Measurements from ENCODE around the gene RPS19. TPM values are rescaled to one million over a fixed set of nuclear protein-coding genes. Genes with fewer than 3 reads are reported as not detected.

Gene RPS19
- total and polyA plus RNA-seq, 9 donors, result 2,442 to 4,411 (median 2,569) TPM

DNA sequence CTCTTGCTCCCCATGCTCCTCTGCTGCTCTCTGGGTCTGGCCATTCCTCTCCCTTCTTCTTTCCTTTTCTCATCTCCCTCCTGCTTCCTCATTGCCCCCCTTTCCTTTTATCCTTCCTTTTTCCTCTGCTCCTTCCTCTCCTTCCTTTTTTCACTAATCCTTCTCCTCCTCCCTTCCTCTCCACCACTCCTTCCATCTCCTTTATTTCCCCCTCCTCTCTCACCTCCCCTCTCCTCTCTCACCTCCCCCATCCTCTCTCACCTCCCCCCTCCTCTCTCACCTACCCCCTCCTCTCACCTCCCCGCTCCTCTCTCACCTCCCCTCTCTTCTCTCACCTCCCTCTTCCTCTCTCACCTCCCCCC lies 36.5 kb downstream of the RPS19 start:
- no peak for DNase-seq
- H3K36me3 ChIP-seq (ENCODE audit: control insufficient read depth, insufficient read depth, low read length), result peaks cover 64% of the 10 kb centered on the region
- no peaks in the 10 kb centered on the region for H3K27me3 ChIP-seq (ENCODE audit: control insufficient read depth, insufficient read depth, low read length)
- no peaks in the 10 kb centered on the region for H3K9me3 ChIP-seq (replicated peaks; ENCODE audit: control insufficient read depth, low read depth, low read length)
- no peaks in the 10 kb centered on the region for H3K4me1 ChIP-seq (ENCODE audit: control insufficient read depth, insufficient read depth, low read length)
- H3K4me3 ChIP-seq (ENCODE audit: low read length), result no peak overlapping the region
- WGBS (ENCODE audit: insufficient coverage), result no CpG with 5 or more reads among the region's 1 CpG
- H3K27ac ChIP-seq (ENCODE audit: low read length), result no peak overlapping the region

DNA sequence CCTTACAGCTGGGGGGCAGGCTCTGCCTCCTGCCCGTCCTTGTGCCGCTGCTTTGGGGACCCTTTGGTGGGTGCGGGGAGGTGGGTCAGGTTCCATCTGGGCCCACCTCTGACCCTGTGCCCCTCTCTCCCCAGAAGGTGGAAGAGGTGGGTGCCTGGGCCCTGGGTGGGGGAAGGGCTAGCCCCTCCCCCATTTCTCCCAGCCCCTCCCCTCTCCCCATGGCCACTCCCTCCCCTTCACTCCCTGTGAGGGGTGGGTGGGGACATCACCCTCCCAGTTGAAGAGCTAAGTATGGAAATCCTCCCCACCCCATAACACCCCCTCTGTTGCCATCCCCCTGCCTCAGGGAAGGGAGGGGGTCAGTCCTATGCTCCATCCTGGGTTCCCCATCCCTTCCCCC lies 37.1 kb downstream of the RPS19 start:
- no peaks in the 10 kb centered on the region for H3K27me3 ChIP-seq (ENCODE audit: control insufficient read depth, insufficient read depth, low read length)
- H3K4me3 ChIP-seq (ENCODE audit: low read length), result no peak overlapping the region
- WGBS (ENCODE audit: insufficient coverage), result no CpG with 5 or more reads among the region's 3 CpGs
- H3K4me1 ChIP-seq (ENCODE audit: control insufficient read depth, insufficient read depth, low read length), result no peaks in the 10 kb centered on the region
- no peak overlapping the region for H3K27ac ChIP-seq (ENCODE audit: low read length)
- peaks cover 67% of the 10 kb centered on the region for H3K36me3 ChIP-seq (ENCODE audit: control insufficient read depth, insufficient read depth, low read length)
- DNase-seq, result no peak
- no peaks in the 10 kb centered on the region for H3K9me3 ChIP-seq (replicated peaks; ENCODE audit: control insufficient read depth, low read depth, low read length)

DNA sequence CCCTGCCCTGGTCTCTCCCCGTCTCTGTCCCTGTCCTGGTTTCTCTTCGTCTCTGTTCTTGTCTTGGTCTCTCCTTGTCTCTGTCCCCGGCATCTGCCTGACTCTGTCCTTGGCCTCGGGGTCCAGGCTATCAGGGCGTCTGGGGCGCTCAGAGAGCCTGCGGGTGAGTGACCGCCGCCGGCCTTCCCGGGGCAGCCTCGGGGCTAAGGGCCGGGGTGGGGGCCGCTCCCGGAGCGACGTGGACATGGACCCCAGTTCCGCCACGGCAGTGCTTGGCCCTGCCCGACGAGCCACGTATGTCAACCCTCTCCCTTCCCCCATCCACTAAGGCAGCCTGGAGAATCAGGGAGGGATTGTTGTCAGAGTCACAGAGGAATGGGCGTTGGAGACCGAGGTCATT lies 37.8 kb downstream of the RPS19 start:
- H3K36me3 ChIP-seq (ENCODE audit: control insufficient read depth, insufficient read depth, low read length), result peaks cover 67% of the 10 kb centered on the region

DNA sequence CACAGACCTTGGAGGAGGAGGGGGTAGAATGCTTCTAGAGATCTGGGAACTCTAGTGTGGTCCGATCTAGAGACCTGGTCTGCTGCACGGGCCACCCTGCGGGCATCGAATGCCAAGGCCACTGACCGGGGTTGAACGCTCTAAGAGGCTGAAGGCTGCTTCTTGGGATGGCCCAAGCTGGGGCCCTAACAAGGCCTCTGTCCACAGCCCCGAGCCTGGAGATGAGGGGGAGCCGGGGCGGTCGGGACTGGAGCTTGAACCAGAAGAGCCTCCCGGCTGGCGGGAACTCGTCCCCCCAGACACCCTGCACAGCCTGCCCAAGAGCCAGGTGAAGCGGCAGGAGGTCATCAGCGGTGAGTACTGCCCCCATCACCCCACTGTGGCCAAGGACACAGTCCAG lies 38.2 kb downstream of the RPS19 start:
- no peak for DNase-seq
- Histone ChIP-seq H3K27ac (ENCODE audit: low read length) (no peak overlapping the region), H3K4me3 (ENCODE audit: low read length) (no peak overlapping the region), H3K4me1 (ENCODE audit: control insufficient read depth, insufficient read depth, low read length) (no peaks in the 10 kb centered on the region), H3K27me3 (ENCODE audit: control insufficient read depth, insufficient read depth, low read length) (no peaks in the 10 kb centered on the region), H3K9me3 (replicated peaks; ENCODE audit: control insufficient read depth, low read depth, low read length) (no peaks in the 10 kb centered on the region), H3K36me3 (ENCODE audit: control insufficient read depth, insufficient read depth, low read length) (peaks cover 68% of the 10 kb centered on the region)
- WGBS (ENCODE audit: insufficient coverage), result 90% methylated on average over 14 of the region's 15 CpGs

More for the DNA sequence above, 37.8 kb downstream of the RPS19 start:
- Histone ChIP-seq H3K9me3 (replicated peaks; ENCODE audit: control insufficient read depth, low read depth, low read length) (no peaks in the 10 kb centered on the region), H3K27me3 (ENCODE audit: control insufficient read depth, insufficient read depth, low read length) (no peaks in the 10 kb centered on the region), H3K4me1 (ENCODE audit: control insufficient read depth, insufficient read depth, low read length) (no peaks in the 10 kb centered on the region), H3K27ac (ENCODE audit: low read length) (no peak overlapping the region), H3K4me3 (ENCODE audit: low read length) (no peak overlapping the region)
- 86% methylated on average over 12 of the region's 24 CpGs for WGBS (ENCODE audit: insufficient coverage)
- DNase-seq, result no peak

DNA sequence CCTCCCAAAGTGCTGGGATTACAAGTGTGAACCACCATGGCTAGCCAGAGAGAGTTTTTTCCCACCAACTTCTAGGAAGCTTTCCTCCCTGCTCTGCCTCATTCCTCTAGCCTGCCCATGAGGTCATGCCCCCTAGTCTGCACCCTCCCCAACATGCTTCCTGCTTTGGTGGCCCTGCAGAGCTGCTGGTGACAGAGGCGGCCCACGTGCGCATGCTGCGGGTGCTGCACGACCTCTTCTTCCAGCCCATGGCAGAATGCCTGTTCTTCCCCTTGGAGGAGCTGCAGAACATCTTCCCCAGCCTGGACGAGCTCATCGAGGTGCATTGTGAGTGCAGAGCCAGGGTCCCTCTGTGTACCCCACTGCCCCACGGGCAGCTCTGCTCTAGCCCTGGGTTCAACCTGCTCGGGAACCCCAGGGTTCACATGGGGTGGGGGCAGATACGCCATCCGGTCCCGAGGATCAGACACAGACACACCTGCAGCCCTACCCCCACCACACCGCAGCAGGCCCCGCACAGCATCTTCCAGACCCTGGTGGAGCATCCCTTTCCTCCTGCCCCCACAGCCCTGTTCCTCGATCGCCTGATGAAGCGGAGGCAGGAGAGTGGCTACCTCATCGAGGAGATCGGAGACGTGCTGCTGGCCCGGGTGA lies 41.8 kb downstream of the RPS19 start:
- Histone ChIP-seq H3K27me3 (ENCODE audit: control insufficient read depth, insufficient read depth, low read length) (no peaks in the 10 kb centered on the region), H3K27ac (ENCODE audit: low read length) (no peak overlapping the region), H3K4me3 (ENCODE audit: low read length) (no peak overlapping the region), H3K9me3 (replicated peaks; ENCODE audit: control insufficient read depth, low read depth, low read length) (no peaks in the 10 kb centered on the region), H3K36me3 (ENCODE audit: control insufficient read depth, insufficient read depth, low read length) (peaks cover 81% of the 10 kb centered on the region), H3K4me1 (ENCODE audit: control insufficient read depth, insufficient read depth, low read length) (no peaks in the 10 kb centered on the region)
- WGBS (ENCODE audit: insufficient coverage), result 93% methylated on average over 20 of the region's 21 CpGs
- DNase-seq, result no peak

DNA sequence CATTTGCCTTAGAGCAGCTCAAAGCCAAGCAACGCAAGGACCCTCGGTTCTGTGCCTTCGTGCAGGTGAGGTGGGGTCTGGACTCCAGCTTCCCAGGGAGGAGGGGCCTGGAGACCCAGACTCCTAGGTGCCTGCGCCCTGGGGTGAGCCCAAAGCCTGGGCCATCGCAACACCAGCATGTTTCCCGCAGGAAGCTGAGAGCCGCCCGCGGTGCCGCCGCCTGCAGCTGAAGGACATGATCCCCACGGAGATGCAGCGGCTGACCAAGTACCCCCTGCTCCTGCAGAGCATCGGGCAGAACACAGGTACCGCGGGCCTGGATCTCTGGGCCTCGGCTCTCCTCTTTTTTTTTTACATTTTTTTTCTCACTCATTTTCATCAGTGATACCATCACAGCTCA lies 42.5 kb downstream of the RPS19 start:
- WGBS (ENCODE audit: insufficient coverage), result 95% methylated on average over 17 of the region's 17 CpGs
- H3K36me3 ChIP-seq (ENCODE audit: control insufficient read depth, insufficient read depth, low read length), result peaks cover 86% of the 10 kb centered on the region
- no peaks in the 10 kb centered on the region for H3K9me3 ChIP-seq (replicated peaks; ENCODE audit: control insufficient read depth, low read depth, low read length)
- no peaks in the 10 kb centered on the region for H3K27me3 ChIP-seq (ENCODE audit: control insufficient read depth, insufficient read depth, low read length)
- no peak overlapping the region for H3K4me3 ChIP-seq (ENCODE audit: low read length)
- no peak overlapping the region for H3K27ac ChIP-seq (ENCODE audit: low read length)
- H3K4me1 ChIP-seq (ENCODE audit: control insufficient read depth, insufficient read depth, low read length), result no peaks in the 10 kb centered on the region
- no peak for DNase-seq

DNA sequence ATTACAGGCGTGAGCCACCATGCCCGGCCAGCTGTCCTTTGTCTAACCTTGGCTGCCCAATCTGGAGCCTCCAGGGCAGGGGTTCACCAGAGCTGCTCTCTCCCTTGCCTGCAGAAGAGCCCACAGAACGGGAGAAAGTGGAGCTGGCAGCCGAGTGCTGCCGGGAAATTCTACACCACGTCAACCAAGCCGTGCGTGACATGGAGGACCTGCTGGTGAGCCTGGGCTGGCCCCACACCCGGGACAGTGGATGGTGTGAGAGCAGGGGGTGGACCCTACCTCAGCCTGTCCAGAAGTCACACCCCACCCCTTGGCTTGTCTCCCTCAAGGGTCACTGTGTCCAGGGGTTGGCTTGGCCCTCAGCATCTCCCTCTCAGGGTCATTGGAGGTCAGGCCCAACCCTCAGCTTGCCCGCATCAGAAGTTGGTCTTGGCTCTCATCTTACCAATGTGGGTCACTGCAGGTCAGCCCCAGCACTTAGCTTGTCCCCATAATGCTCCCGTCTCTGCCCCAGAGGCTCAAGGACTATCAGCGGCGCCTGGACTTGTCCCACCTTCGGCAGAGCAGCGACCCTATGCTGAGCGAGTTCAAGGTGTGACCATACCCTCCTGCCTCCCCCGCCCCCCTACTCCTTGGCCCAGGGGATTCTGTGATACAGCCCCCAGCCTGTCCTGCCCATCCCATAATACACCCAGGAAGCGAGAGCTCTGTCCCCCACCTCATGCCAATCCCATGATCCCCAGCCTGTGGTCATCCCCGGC lies 43.3 kb downstream of the RPS19 start:
- H3K36me3 ChIP-seq (ENCODE audit: control insufficient read depth, insufficient read depth, low read length), result peaks cover 78% of the 10 kb centered on the region
- no peak for DNase-seq
- WGBS (ENCODE audit: insufficient coverage), result 79% methylated on average over 13 of the region's 19 CpGs
- H3K27ac ChIP-seq (ENCODE audit: low read length), result no peak overlapping the region
- H3K27me3 ChIP-seq (ENCODE audit: control insufficient read depth, insufficient read depth, low read length), result no peaks in the 10 kb centered on the region
- no peaks in the 10 kb centered on the region for H3K4me1 ChIP-seq (ENCODE audit: control insufficient read depth, insufficient read depth, low read length)
- H3K9me3 ChIP-seq (replicated peaks; ENCODE audit: control insufficient read depth, low read depth, low read length), result no peaks in the 10 kb centered on the region
- H3K4me3 ChIP-seq (ENCODE audit: low read length), result no peak overlapping the region

DNA sequence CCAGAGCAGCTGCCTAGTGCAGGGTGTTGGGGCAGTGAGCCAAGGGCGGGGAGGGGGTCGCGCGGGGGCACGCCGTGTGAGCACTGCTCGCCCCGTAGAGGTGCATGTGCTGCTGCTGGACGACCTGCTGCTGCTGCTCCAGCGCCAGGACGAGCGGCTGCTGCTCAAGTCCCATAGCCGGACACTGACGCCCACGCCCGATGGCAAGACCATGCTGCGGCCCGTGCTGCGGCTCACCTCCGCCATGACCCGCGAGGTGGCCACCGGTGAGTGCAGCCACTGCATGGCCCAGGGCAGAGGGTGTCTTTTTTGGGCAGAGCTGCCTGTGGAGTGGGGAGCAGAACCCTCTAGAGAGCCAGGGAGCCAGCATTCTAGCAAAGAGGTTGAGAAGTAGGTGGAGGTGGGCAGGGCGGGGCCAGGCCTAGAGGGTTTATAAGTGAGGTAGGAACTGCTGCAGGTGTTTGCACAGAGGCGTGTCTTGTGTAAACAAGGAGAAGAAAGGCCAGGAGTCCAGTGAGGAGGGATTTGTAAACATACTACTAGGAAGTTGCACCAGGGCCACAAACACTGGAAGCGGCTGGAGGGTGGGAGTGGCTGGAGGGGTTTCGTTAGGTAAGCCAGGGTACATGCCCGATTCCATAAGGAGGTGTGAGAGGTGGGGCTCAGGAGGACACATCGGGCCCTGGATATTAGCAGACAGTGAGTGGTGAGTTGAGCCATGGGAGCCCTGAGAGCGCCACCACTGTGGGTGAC lies 44.2 kb downstream of the RPS19 start:
- peaks cover 71% of the 10 kb centered on the region for H3K36me3 ChIP-seq (ENCODE audit: control insufficient read depth, insufficient read depth, low read length)
- H3K9me3 ChIP-seq (replicated peaks; ENCODE audit: control insufficient read depth, low read depth, low read length), result no peaks in the 10 kb centered on the region
- no peak overlapping the region for H3K27ac ChIP-seq (ENCODE audit: low read length)
- peaks cover 5% of the 10 kb centered on the region for H3K27me3 ChIP-seq (ENCODE audit: control insufficient read depth, insufficient read depth, low read length)
- H3K4me1 ChIP-seq (ENCODE audit: control insufficient read depth, insufficient read depth, low read length), result no peaks in the 10 kb centered on the region
- no peak for DNase-seq
- no peak overlapping the region for H3K4me3 ChIP-seq (ENCODE audit: low read length)
- 88% methylated on average over 29 of the region's 30 CpGs for WGBS (ENCODE audit: insufficient coverage)

DNA sequence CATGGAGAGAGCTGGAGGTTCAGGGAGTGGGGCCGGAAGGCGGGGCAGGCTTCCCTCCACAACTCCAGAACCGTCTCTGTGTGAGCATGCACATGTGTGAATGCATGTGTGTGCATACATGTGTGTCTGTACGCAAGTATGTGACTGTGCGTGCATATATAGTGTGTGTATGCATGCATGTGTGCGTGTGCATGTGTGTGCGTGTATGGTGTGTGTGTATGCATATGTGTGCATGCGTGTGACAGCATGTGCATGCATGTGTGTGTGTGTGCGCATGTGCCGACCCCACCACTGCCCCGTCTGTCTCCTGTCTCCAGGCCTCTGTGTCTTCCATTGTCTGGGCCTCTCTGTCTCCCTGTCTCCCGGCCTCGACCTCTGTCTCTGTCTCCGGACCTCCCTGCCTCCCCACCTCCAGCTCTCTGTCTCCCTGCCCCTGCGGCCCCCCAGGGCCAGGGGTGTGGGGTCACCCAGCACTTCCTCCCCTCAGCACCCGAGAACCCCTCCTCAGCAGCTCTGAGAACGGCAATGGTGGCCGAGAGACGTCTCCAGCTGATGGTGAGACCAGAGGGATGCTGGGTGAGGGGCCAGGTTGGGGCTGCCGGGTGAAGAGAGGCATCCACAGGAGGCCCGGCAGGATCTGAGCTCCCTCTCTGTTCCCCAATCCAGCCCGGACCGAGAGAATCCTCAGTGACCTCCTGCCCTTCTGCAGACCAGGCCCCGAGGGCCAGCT lies 45.4 kb downstream of the RPS19 start:
- H3K36me3 ChIP-seq (ENCODE audit: control insufficient read depth, insufficient read depth, low read length), result peaks cover 64% of the 10 kb centered on the region
- no peak overlapping the region for H3K27ac ChIP-seq (ENCODE audit: low read length)
- no peak for DNase-seq
- no peaks in the 10 kb centered on the region for H3K9me3 ChIP-seq (replicated peaks; ENCODE audit: control insufficient read depth, low read depth, low read length)
- no peaks in the 10 kb centered on the region for H3K4me1 ChIP-seq (ENCODE audit: control insufficient read depth, insufficient read depth, low read length)
- peaks cover 14% of the 10 kb centered on the region for H3K27me3 ChIP-seq (ENCODE audit: control insufficient read depth, insufficient read depth, low read length)
- no peak overlapping the region for H3K4me3 ChIP-seq (ENCODE audit: low read length)
- WGBS (ENCODE audit: insufficient coverage), result 82% methylated on average over 14 of the region's 24 CpGs

DNA sequence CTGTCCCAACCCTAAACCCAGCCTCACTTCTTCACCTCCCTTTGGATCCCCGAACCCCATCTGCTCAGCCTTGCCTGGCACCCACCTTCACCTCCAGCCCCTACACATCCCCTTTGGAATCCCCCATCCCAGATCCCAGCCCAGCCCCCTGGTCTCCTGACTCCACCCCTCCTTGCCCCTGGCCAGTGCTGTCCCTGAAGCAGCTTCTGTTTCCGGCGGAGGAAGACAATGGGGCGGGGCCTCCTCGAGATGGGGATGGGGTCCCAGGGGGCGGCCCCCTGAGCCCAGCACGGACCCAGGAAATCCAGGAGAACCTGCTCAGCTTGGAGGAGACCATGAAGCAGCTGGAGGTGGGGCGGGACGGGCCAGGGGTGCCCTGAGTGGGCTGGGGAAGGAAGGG lies 46.2 kb downstream of the RPS19 start:
- Histone ChIP-seq H3K27me3 (ENCODE audit: control insufficient read depth, insufficient read depth, low read length) (peaks cover 22% of the 10 kb centered on the region), H3K4me3 (ENCODE audit: low read length) (no peak overlapping the region), H3K9me3 (replicated peaks; ENCODE audit: control insufficient read depth, low read depth, low read length) (no peaks in the 10 kb centered on the region), H3K27ac (ENCODE audit: low read length) (no peak overlapping the region), H3K4me1 (ENCODE audit: control insufficient read depth, insufficient read depth, low read length) (no peaks in the 10 kb centered on the region), H3K36me3 (ENCODE audit: control insufficient read depth, insufficient read depth, low read length) (peaks cover 62% of the 10 kb centered on the region)
- WGBS (ENCODE audit: insufficient coverage), result 44% methylated on average over 5 of the region's 9 CpGs
- no peak for DNase-seq
